ENCODE data around the gene LRP1-AS. TPM values are rescaled to one million over a fixed set of nuclear protein-coding genes. Genes with fewer than 3 reads are reported as not detected.
"Not testable (repeated sequence)": the region's sequence is repeated elsewhere in the genome, so short reads cannot be mapped to it uniquely, and the experiment has no call there.

LRP1-AS gene
- polyA plus RNA-seq, 5 donors = 0.29 to 1.1 (median 0.78) TPM; not detected in 1

DNA sequence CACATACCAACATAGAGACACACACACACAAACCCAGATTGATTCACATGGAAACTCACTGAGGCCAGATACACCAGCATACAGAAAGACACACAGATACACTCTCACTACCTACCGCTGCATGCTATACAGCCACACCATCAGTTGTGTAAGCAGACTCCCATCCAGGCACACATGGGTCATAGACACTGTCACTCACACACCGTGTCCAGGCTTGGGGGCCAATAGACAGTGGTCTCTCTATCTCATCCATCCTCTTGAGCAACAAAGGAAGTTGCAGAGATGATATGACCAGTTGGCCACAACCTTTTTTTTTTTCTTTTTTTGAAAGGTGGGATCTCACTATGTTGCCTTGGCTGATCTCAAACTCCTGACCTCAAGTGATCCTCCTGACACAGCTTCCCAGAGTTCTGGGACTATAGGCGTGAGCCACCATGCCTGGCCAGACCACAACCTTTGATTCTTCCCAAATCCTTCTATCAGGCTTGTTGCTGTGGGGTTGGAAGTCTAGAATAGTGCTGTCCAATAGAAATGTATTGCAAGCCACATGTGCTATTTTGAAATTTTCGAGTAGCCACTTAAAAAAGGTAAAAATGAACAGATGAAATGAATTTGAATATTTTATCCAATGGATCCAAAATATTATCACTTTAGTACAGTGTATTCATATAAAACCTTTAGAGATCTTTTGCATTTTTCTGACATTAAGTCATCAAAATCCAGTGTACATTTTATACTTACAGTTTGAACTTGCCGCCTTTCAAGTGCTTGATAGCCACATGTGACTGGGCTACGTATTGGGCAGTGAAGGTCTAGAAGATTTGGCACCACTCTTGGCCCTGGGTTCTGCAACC lies 7.4 kb downstream of the LRP1-AS start:
- DNase-seq = no peak

DNA sequence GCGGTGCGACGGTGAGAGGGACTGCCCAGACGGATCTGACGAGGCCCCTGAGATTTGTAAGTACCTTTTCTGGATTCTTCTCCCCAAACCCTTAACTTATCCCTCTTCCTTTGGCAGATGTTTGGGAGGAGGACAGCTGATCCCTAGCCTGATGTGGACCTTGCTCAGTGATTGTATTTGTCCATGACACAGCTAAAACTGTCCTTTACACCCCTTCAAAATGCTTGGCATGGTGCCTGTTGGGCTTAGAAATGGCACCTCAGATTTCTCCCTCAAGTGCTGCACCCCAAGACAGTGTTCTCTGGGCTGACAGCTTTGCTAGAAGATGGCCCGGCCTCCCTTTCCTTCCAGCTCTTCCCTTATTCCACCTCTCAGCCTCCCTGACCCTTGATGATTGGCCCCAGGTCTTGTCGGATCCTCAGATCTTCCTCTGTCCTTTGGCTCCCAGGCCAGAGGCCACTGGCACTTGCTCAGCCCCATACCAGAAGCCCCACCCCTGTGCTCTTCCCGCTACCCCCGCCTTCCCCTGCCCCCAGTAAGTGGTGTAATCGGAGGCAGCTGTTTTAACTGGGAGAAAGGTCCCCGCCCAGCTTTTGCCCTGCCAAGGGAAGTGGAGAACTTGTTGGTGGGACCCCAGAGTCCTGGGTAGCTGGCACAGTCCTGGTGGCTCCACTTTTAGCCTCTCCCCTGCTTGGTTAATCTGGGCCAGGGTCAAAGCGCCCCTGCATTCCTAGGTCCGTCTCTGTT lies 8.7 kb downstream of the LRP1-AS start:
- DNase-seq = no peak

- peak; percentile 88 to 89 for DNase-seq
These were observed 11.7 kb downstream of the LRP1-AS start for GRCh38 chr12:57135527-57136326.

GRCh38 chr12:57134949-57135348 lies 12.5 kb downstream of the LRP1-AS start:
- no peak for DNase-seq

DNA sequence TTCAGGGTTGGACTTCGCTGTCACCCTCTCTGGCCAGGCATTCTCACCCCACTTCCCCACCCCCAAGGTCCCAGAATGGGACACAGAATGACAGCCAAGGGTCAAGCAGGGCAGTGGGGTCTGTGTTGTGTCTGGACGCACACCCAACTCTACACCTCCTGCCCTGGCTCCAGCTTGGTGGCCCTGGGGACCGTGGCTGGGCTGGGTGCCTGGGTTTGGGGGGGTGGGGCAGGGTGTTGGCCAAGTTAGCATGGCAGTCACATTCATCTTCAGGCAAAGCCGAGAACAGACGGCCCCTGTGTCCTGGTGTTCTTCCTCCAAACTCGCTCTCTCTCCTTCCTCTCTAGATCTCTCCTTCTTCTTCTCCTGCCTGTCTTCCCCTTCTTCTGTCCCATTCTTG lies 13.5 kb downstream of the LRP1-AS start:
- no peak for DNase-seq

DNA sequence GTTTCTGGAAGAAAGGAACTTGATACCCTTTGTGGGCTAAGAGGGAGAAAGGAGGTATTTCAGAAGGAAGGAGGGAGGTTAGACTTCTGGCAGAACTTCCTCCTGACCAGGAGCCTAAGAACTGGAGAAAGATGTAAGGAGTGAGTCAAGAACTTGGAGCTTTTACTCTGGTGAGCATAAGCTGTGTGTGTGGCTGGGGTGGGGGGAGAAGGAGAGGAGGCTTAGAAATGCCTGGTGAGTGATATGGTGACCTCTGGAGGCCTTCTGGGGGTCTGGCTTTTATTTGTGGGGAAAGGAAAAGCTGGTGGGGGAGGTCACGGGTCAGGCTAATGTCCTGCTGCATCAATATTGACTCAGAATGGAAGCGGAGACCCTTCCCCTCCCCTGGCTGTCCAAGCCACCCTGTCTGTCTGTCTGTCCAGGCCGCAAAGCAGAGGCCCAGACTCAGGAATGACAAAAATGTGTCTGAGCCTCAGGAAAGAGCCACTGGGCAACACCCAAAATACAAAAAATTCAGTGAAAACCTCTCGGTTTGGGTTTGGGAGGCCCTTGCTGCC lies 14.3 kb downstream of the LRP1-AS start:
- no peak for DNase-seq

GRCh38 chr12:57131896-57132744 lies 15.3 kb downstream of the LRP1-AS start:
- DNase-seq = no peak

DNA sequence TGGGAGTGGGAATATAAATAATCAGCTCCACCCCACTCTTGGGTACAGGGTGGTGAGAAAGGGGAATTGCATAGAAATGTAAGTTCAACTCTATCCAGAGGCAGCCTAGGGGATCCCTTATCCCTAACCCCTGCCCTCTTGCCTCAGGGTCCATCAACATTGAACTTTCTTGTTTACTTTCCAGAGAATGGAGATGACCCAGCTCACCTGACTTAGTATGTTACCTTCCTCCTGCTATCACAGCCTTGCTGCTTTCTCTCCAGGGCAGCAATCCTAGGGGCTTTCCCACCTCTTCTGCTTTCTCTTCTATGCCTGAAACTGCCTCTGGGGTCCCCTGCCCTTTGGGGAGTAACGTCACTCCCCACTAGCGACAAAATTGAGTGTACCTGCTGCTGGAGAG lies 16.5 kb downstream of the LRP1-AS start:
- no peak for DNase-seq

GRCh38 chr12:57129889-57130288 lies 17.5 kb downstream of the LRP1-AS start:
- DNase-seq = no peak

DNA sequence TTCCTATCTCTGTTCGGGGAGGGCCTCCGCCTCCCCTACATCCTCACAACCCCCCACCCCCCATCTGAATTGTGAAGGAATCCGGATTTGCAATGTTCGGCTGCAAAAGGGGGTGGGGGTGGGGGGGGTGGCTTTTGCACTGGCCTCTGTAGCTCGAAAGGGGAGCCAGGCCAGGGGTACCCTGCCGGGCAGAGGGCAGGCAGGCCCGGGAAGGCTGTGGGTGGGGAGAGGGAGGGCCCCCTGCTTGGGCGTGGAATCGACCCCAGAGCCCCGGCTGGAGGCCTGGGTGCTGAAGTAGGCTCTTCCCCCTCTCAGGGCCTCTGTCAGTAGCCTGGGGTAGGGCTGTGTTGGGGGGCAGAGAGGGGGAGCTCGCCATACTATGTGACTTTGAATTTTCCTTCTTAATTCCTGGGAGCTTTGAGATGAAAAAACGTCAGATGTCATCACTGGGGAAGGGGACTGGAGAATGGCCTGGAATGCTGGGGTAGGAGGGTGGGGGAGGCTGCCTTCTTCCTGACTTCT lies 18.0 kb downstream of the LRP1-AS start:
- no peak for DNase-seq

GRCh38 chr12:57128519-57129247 lies 18.7 kb downstream of the LRP1-AS start:
- no peak for DNase-seq

DNA sequence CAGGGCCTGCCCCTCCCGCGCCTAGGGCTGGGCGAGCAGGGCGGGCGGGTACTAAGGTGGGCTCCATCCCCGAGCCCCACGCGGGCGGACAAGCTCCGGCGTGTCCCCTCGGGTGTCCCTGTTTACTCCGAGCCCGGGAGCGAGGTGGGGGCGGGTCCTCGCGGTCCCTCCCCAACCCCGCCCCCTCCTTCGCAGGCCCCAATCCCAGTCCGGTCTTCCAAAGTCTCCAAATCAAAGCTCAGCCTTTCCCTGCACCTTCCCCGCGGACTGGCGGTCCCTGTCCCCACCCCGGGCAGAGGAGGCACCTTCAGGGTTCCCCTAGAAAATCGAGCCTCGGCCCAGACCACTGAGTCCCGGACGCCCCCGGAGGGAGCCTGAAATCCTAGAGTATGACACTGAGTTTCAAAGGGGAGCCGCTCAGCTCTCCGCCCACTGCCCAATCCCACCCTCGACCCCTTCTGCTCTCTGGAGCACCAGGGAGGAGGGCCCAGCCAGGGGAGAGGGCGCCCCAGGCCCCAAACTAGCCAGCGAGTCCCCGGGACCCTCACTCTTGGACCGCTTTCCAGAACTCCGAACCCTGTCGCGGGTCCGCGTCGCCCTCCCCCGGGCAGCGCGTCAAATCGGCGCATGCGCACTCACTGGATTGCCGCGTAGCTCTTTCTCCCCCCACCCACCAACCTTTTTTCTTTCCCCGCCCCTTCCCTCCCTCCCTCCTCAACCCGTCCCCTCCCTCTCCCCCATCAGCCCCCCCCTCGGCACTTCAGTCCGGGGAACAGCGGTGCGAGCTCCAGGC lies 19.5 kb downstream of the LRP1-AS start, which contains the start of gene LRP1:
TSS of gene LRP1 (plus strand) at position 758 of the 793 bp plus-strand sequence. CDS start 482 bp downstream, outside the sequence.
- peak; percentile 91 for DNase-seq

DNA sequence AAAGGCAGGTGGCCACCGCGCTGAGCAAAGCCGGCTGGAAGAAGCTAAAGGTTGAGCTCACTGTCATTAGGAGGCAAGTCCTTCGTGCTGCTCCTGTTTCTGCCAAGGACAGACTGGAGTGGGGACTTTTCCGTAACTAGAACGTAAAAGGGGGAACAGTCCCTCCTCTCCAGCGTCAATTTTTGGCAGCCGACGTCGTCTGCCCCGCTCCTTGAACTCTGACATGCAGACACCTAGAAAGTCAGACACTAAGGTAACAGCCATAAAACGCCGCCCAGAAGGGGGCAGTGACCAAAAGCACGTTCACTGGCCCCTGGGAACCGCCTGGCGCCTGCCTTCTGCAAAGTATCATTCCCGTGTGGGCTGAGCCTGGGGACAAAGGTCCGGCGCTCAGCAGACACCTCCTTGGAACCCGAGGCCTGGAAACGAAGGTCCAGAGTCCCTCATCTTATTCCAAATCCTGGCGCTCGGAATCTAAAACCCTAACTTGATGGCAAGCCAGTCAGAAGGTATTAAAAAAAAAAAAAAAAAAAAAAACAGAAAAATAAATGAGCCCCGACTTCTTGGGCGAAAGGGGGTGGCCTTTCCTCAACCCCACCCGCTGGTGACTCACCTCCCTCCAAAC lies 20.2 kb downstream of the LRP1-AS start:
- no peak for DNase-seq

GRCh38 chr12:57126561-57126960 lies 20.9 kb downstream of the LRP1-AS start:
- DNase-seq = no peak

DNA sequence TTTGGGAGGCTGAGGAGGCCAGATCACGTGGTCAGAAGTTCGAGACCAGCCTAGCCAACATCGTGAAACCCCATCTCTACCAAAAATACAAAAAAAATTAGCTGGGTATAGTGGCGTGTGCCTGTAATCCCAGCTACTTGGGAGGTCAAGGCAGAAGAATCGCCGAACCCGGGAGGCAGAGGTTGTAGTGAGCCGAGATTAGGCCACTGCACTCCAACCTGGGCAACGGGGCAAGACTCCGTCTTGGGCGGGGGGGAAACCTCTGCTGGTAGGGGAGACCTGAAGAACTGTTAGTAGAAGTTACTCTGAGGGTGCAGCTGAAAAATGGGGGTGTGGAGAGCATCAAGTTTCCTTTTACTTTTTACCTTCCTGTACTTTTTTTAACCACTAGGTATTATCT lies 21.4 kb downstream of the LRP1-AS start:
- no peak for DNase-seq

DNA sequence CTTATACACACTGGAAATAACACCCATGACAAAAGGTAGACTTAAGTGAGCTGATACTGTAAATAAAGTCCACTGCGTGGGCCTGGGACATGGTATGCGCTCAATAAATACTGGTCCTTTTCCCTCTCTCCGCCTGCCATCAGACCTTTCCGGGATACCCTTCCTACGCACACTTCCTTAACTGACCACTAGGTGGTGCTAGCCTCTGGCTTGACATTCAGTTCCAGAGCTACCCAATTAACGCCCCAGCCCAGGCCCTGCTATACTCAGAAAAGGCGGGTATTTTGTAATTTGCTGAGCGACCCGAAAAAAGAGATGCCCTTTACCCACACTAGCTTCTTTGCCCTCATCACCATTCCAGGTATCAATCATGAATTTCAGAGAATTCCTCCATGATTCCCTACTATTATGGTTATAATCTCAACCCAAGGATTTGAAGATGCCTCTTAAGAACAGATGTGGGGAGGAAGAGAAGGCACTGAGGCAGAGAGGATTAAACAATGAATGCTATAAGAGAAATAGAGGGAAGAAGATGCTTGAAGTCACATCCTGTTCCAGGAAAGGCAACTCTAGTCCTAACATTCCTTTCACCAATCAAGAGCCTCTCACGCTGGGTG lies 23.1 kb downstream of the LRP1-AS start:
- peak in 1 of 2 donors; percentile 75 for DNase-seq

- DNase-seq = no peak
These were observed 23.6 kb downstream of the LRP1-AS start for GRCh38 chr12:57123813-57124212.

DNA sequence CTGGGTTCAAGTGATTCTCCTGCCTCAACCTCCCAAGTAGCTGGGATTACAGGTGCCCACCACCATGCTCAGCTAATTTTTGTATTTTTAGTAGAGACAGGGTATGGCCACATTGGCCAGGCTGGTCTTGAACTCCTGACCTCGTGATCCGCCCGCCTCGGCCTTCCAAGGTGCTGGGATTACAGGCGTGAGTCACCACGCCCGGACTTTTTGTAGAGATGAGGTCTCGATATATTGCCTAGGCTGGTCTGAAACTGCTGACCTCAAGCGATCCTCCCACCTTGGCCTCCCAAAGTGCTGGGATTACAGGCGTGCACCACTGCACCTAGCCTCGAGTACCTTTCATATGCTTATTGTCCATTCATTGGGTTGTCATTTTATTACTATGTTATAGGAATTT lies 26.7 kb downstream of the LRP1-AS start:
- DNase-seq = not testable (repeated sequence)
